Lower leg skin (tissue), 3 donors: ENCODE data around the gene PTGES3L.

Experiments used
- CTCF ChIP-seq, 3 donors: fragments of 450-650 bp; IDR thresholded peaks; one replicate each; pipeline ENCODE4 v1.5.1; 2016; ENCODE audit warnings: antibody characterized with exemption in 3 of 3, mild to moderate bottlenecking in 3 of 3, moderate library complexity in 2 of 3
- POLR2A ChIP-seq, 2 donors: fragments of 450-650 bp; IDR thresholded peaks; one replicate each; pipeline ENCODE4 v1.6.1; 2016 to 2017; ENCODE audit warnings: antibody characterized with exemption in 2 of 2, mild to moderate bottlenecking in 1 of 2, moderate library complexity in 1 of 2

DNA sequence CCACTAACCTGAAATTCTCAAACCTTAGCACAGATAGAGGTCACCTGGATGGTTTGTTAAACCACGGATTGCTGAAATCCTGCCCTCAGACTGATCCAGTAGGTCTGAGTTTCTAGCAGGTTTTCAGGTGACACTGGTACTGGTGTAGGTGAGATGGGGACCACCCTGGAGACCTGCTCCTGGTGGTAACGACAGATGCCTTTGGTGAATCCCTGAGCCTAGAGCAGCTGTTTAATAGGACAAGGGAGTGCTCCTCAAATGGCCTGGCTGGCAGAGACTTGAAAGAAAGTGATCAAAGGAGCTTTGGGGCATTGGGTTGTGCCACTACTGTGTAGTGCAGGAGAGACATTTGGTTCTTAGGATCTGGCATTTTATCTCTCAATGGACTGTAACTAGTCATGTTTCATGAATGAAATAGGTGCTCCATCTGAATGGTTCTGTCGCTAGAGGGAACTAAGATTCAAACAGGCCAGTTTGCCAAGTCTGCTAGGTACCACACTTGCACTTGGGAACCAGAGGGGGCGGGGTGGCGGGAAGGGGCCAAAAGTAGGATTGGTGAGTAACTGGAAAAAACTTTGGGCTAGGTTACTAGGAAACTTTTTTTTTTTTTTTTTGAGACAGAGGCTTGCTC, 23.8 kb upstream of the PTGES3L start:
- no peak for TF ChIP-seq CTCF (IDR thresholded peaks at IDR 0.05)
- no peak for TF ChIP-seq POLR2A (IDR thresholded peaks at IDR 0.05)
